ENCODE measurements around the gene RAB3A. TPM values are rescaled to one million over a fixed set of nuclear protein-coding genes. Genes with fewer than 3 reads are reported as not detected.

RAB3A gene
- total and polyA plus RNA-seq, 2 donors (not counting 3 experiments of a cell fraction or from before 2014, with no cell fraction given) = 0.88 to 0.90 TPM

DNA sequence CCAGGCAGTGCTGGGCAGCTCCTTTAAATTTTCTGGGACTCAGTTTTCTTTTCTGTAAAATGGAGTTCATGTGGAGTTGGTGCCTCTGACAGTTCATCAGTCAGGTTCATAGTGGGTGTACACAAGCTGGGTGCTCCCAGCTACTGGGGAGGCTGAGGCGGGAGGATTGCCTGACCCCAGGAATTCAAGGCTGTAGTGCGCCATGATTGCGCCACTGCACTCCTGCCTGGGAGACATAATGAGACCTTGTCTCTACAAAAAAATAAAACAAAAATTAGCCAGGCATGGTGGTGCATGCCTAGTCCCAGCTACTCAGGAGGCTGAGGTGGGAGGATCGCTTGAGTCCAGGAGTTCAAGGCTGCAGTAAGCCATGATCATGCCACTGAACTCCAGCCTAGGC, 49.3 kb upstream of the RAB3A start:
- Histone ChIP-seq H3K27me3 (ENCODE audit: control insufficient read depth in 2 of 2, insufficient read depth in 2 of 2, low read length in 2 of 2) (peaks cover 0 to 8% of the 10 kb centered on the region in 2 experiments), H3K4me3 (replicated peaks in 1 of 3; ENCODE audit: insufficient read depth in 1 of 3, low read depth in 1 of 3, low read length in 3 of 3) (no peak overlapping the region), H3K79me2 (ENCODE audit: control insufficient read depth, insufficient read depth, low read length) (no peaks in the 10 kb centered on the region), H3K9ac (replicated peaks; ENCODE audit: extremely low read depth, insufficient read depth, low read length) (no peak overlapping the region), H3K36me3 (ENCODE audit: control insufficient read depth in 2 of 2, extremely low read depth in 1 of 2, insufficient read depth in 2 of 2, low read length in 2 of 2) (no peaks in the 10 kb centered on the region), H3K4me1 (ENCODE audit: control insufficient read depth, extremely low read depth, insufficient read depth, low read length) (no peaks in the 10 kb centered on the region), H3K4me2 (ENCODE audit: insufficient read depth, low read length) (no peak overlapping the region), H3K9me3 (replicated peaks; ENCODE audit: control insufficient read depth, insufficient read depth, low read length) (no peaks in the 10 kb centered on the region), H2AFZ (ENCODE audit: low read depth, low read length) (no peak overlapping the region), H3K27ac (ENCODE audit: insufficient read depth, low read depth, low read length) (no peak overlapping the region), H3K9me1 (replicated peaks; ENCODE audit: control insufficient read depth, extremely low read depth, insufficient read depth, low read length) (no peaks in the 10 kb centered on the region), H4K20me1 (replicated peaks; ENCODE audit: control insufficient read depth, extremely low read depth, insufficient read depth, low read length) (no peaks in the 10 kb centered on the region)
- ChIA-PET CTCF (interaction anchor here (1.0 to 11.3 kb wide), 22 partner anchors 9 to 161 kb away, joined by 3 to 296 read pairs (median 12); partner anchors contain the start of genes LSM4, MPV17L2, PDE4C and RAB3A), POLR2A (interaction anchor here (2.3 kb wide), 1 partner anchor 28 kb away, joined by 6 read pairs; the partner anchor contains the start of gene JUND)
- FAIRE-seq = no peak
- DNase-seq (ENCODE audit: low read depth, low spot score) = no peak
- dilution Hi-C loops (cut with MboI; ENCODE audit: extremely low pct_ligation_motif_present, low sequenced_read_pairs) = no loop called here
- TF ChIP-seq JUN (IDR thresholded peaks at IDR 0.05; ENCODE audit: borderline replicate concordance, insufficient read depth, insufficient read length, low read depth) (no peak), MYC (IDR thresholded peaks at IDR 0.05; ENCODE audit: low read depth, low read length) (no peak), POLR2A (IDR thresholded peaks at IDR 0.05; ENCODE audit: low read depth, low read length) (no peak), CTCF (IDR thresholded peaks at IDR 0.05; ENCODE audit: extremely low read depth in 1 of 2, insufficient read depth in 1 of 2, low read depth in 1 of 2, low read length in 2 of 2) (no peak), GATA2 (IDR thresholded peaks at IDR 0.05; ENCODE audit: insufficient read depth, insufficient read length, low read depth, low read length) (no peak), EZH2 (IDR thresholded peaks at IDR 0.05; ENCODE audit: borderline replicate concordance, low read depth, low read length, severe bottlenecking) (no peak), FOS (IDR thresholded peaks at IDR 0.05; ENCODE audit: borderline replicate concordance, insufficient read depth, low read length) (no peak), MAX (IDR thresholded peaks at IDR 0.05; ENCODE audit: insufficient read depth, insufficient read length) (no peak), POLR2AphosphoS5 (IDR thresholded peaks at IDR 0.05; ENCODE audit: insufficient read depth, low read depth, low read length) (no peak)
- BruUV-seq (replicated peaks) = no TSS peak
- intact Hi-C loops (cut with micrococcal nuclease) = loop anchor here (5.0 kb wide), 1 partner anchor 246 kb away; the partner anchor contains the start of gene ARRDC2
